ENCODE data around the gene GPR62. TPM values are rescaled to one million over a fixed set of nuclear protein-coding genes. Genes with fewer than 3 reads are reported as not detected.

The GPR62 gene
- polyA plus RNA-seq, 3 donors: not detected

DNA sequence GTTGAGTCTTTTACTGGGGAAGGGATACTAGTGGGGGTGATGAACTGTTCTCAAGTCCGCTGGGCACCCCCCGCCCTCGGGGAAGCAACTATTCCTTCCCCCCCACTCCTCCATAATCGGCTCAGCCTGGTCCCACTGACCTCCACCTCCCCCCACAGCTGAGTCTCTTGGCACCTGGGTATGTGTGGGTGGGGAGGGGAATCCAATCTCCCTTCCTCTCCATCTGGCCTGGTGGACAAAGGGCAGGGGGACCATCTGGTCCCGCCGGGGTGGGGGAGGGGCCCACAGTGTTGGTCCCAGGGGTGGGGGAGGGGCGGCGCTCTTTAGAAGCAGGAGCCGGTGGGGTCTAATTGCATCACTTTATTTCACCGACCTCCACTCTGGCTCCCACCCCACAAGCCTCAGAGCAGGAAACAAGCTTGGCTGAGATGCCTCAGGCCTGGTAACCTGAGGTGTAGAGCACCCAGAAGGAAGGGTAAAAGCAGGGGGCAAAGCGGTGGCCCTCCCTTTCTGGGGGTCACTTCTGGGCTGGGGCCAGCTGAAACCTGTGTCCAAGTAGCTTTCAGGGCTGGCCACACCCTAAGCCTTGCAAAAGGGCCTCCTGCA, 13.1 kb downstream of the GPR62 start:
- Mint-ChIP-seq H3K4me1 (peaks cover 12% of the 10 kb centered on the region), H3K27me3 (ENCODE audit: low read depth in 3 of 3) (peaks cover 35 to 54% (median 39%) of the 10 kb centered on the region in 3 donors), H3K27ac (peak overlapping the region in 1 of 7 donors; percentile 14), H3K9me3 (peaks cover 0 to 17% (median 0%) of the 10 kb centered on the region in 7 donors), H3K4me3 (peak overlapping the region; percentile 82 to 85), H3K36me3 (peaks cover 10 to 12% of the 10 kb centered on the region in 2 donors)
- Histone ChIP-seq H3K9ac (ENCODE audit: insufficient read depth, low read length, poor library complexity, severe bottlenecking) (peak overlapping the region; percentile 60), H3K4me3 (replicated peaks in 1 of 3; ENCODE audit: low read depth in 2 of 3, low read length in 3 of 3) (peak overlapping the region in 2 of 3 experiments; percentile 7 to 71), H3K4me2 (replicated peaks; ENCODE audit: extremely low read depth, low read length, poor library complexity, severe bottlenecking) (peak overlapping the region; percentile 77), H2AFZ (ENCODE audit: insufficient read depth, low read depth, low read length, poor library complexity, severe bottlenecking) (peak overlapping the region; percentile 59), H4K20me1 (ENCODE audit: insufficient read depth, low read length) (peaks cover 4% of the 10 kb centered on the region), H3K79me2 (ENCODE audit: insufficient read depth, low read length) (no peaks in the 10 kb centered on the region), H3K4me1 (ENCODE audit: control insufficient read depth in 1 of 2, insufficient read depth in 2 of 2, low read length in 2 of 2) (peaks cover 11 to 16% of the 10 kb centered on the region in 2 donors), H3K27me3 (ENCODE audit: control insufficient read depth in 2 of 2, insufficient read depth in 2 of 2, low read length in 2 of 2) (peaks cover 10 to 41% of the 10 kb centered on the region in 2 donors), H3K36me3 (replicated peaks in 1 of 2; ENCODE audit: control insufficient read depth in 1 of 2, insufficient read depth in 2 of 2, low read length in 2 of 2) (no peaks in the 10 kb centered on the region), H3K9me3 (replicated peaks in 1 of 2; ENCODE audit: control insufficient read depth in 1 of 2, insufficient read depth in 1 of 2, low read length in 2 of 2) (no peaks in the 10 kb centered on the region), H3K27ac (ENCODE audit: low read depth in 1 of 2, low read length in 2 of 2) (no peak overlapping the region)
- intact Hi-C loops (cut with micrococcal nuclease): no loop called here
- TF ChIP-seq, protein P1, sequence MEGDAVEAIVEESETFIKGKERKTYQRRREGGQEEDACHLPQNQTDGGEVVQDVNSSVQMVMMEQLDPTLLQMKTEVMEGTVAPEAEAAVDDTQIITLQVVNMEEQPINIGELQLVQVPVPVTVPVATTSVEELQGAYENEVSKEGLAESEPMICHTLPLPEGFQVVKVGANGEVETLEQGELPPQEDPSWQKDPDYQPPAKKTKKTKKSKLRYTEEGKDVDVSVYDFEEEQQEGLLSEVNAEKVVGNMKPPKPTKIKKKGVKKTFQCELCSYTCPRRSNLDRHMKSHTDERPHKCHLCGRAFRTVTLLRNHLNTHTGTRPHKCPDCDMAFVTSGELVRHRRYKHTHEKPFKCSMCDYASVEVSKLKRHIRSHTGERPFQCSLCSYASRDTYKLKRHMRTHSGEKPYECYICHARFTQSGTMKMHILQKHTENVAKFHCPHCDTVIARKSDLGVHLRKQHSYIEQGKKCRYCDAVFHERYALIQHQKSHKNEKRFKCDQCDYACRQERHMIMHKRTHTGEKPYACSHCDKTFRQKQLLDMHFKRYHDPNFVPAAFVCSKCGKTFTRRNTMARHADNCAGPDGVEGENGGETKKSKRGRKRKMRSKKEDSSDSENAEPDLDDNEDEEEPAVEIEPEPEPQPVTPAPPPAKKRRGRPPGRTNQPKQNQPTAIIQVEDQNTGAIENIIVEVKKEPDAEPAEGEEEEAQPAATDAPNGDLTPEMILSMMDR (IDR thresholded peaks at IDR 0.05): no peak
- 83% methylated on average over 1 of the region's 11 CpGs for WGBS (ENCODE audit: insufficient coverage)
- no peak for DNase-seq

DNA sequence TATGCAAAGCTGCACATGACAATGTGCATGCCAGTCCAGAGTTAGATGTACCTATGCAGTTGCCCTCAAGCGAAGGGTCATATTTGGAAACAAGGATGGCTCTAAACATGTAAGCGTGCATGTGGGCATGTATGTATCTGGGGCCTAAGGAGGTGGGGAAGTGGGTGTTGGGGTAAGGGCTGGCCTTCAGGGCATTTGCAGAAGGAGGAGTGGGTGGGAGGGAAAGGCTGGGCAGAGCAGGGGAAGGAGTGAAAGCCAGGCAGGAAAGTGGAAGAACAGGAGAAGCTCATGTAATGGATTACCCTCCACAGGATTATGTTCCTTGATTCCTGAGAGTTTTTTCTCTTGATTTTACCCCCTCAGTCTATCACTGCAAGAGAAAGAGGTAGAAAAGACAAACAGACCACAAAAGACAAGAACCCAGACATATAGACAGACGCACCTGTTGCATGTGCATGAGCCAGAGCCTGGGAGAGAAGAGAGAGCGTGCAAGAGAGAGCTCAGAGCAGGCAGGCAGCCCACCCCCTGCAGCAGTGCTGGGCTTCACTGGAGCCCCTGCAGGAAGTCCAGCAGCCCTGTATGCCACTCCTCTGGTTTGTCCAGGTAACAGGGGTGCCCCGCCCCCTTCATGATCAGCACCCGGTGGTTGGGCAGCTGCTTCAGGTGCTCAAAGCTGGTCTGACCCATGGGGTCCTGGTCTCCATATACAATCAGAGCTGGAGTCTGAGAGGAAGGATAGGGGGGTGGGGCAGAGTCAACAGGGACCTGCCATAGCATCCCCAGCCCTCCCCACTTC, 13.9 kb downstream of the GPR62 start:
- TF ChIP-seq, protein P1 (IDR thresholded peaks at IDR 0.05): no peak
- Histone ChIP-seq H3K4me3 (replicated peaks in 1 of 3; ENCODE audit: low read depth in 2 of 3, low read length in 3 of 3) (no peak overlapping the region), H3K79me2 (ENCODE audit: insufficient read depth, low read length) (no peaks in the 10 kb centered on the region), H3K27ac (ENCODE audit: low read depth in 1 of 2, low read length in 2 of 2) (no peak overlapping the region), H2AFZ (ENCODE audit: insufficient read depth, low read depth, low read length, poor library complexity, severe bottlenecking) (no peak overlapping the region), H3K27me3 (ENCODE audit: control insufficient read depth in 2 of 2, insufficient read depth in 2 of 2, low read length in 2 of 2) (peaks cover 10 to 38% of the 10 kb centered on the region in 2 donors), H3K9me3 (replicated peaks in 1 of 2; ENCODE audit: control insufficient read depth in 1 of 2, insufficient read depth in 1 of 2, low read length in 2 of 2) (no peaks in the 10 kb centered on the region), H3K9ac (ENCODE audit: insufficient read depth, low read length, poor library complexity, severe bottlenecking) (no peak overlapping the region), H3K4me2 (replicated peaks; ENCODE audit: extremely low read depth, low read length, poor library complexity, severe bottlenecking) (no peak overlapping the region), H3K36me3 (replicated peaks in 1 of 2; ENCODE audit: control insufficient read depth in 1 of 2, insufficient read depth in 2 of 2, low read length in 2 of 2) (no peaks in the 10 kb centered on the region), H3K4me1 (ENCODE audit: control insufficient read depth in 1 of 2, insufficient read depth in 2 of 2, low read length in 2 of 2) (peaks cover 19 to 24% of the 10 kb centered on the region in 2 donors), H4K20me1 (ENCODE audit: insufficient read depth, low read length) (peaks cover 4% of the 10 kb centered on the region)
- WGBS (ENCODE audit: insufficient coverage): 100% methylated on average over 4 of the region's 6 CpGs
- Mint-ChIP-seq H3K27ac (no peak overlapping the region), H3K4me1 (peaks cover 20% of the 10 kb centered on the region), H3K4me3 (peak overlapping the region in 1 of 2 donors; percentile 85), H3K9me3 (peaks cover 0 to 17% (median 0%) of the 10 kb centered on the region in 7 donors), H3K27me3 (ENCODE audit: low read depth in 3 of 3) (peaks cover 35 to 47% (median 40%) of the 10 kb centered on the region in 3 donors), H3K36me3 (peaks cover 10 to 12% of the 10 kb centered on the region in 2 donors)
- no peak for DNase-seq
- intact Hi-C loops (cut with micrococcal nuclease): no loop called here
